Stomach (tissue), 19 donors: ENCODE data around the gene LRRTM3. TPM values are rescaled to one million over a fixed set of nuclear protein-coding genes. Genes with fewer than 3 reads are reported as not detected.

ENCODE experiments used
- DNase-seq, 2 donors: peaks; one replicate each; pipeline versions ENCODE4 v3.0.0 to v3.0.0-alpha.2; 2013 to 2019
- H3K27ac ChIP-seq, 5 donors: fragments of 200-600 bp in 4 of 5; sonication (generic) in 4 of 5; one replicate each; pipeline ENCODE4 v1.5.1; 2013 to 2019; ENCODE audit warnings: mild to moderate bottlenecking in 1 of 5, moderate library complexity in 1 of 5
- H3K27me3 ChIP-seq, 3 donors: fragments of 200-600 bp; sonication (generic); one replicate each; pipeline ENCODE4 v1.5.1; 2017 to 2019; ENCODE audit warnings: mixed run types in 1 of 3
- H3K36me3 ChIP-seq, 4 donors: fragments of 200-600 bp; sonication (generic); 1 replicate in 3 of 4; 2 replicates in 1 of 4; pipeline ENCODE4 v1.5.1; 2016 to 2019
- H3K4me1 ChIP-seq, 4 donors: fragments of 200-600 bp; sonication (generic); one replicate each; pipeline ENCODE4 v1.5.1; 2016 to 2019
- H3K4me3 ChIP-seq, 4 donors: fragments of 200-600 bp; sonication (generic) in 3 of 4; one replicate each; pipeline ENCODE4 v1.5.1; 2016 to 2019; ENCODE audit warnings: mild to moderate bottlenecking in 1 of 4
- H3K9me3 ChIP-seq, 4 donors: fragments of 200-600 bp; sonication (generic); one replicate each; pipeline ENCODE4 v1.5.1; 2016 to 2019
- EP300 ChIP-seq: sonication (generic); formaldehyde crosslinking; IDR thresholded peaks from one replicate; pipeline ENCODE4 v1.6.1; 2017; ENCODE audit warnings: antibody characterized with exemption
- POLR2A ChIP-seq, 4 donors: fragments of 450-650 bp; IDR thresholded peaks; one replicate each; pipeline ENCODE4 v1.6.1; 2016; ENCODE audit warnings: antibody characterized with exemption in 4 of 4, control low read depth in 2 of 4, mild to moderate bottlenecking in 1 of 4, moderate library complexity in 1 of 4
- POLR2AphosphoS5 ChIP-seq, 3 donors: sonication (generic); formaldehyde crosslinking; IDR thresholded peaks; one replicate each; pipeline ENCODE4 v1.6.1; 2016; ENCODE audit warnings: antibody characterized with exemption in 3 of 3
- WGBS, 5 donors: extraction: QIAGEN DNeasy Blood & Tissue Kit in 3 of 5; methylation state at CpG; one replicate each; pipeline versions ENCODE4 v1.1.5 to v1.1.7; 2013 to 2018; 5-methylcytosine and 5-hydroxymethylcytosine counted together
- intact Hi-C: fragments of 100-400 bp; cut with DNase I; formaldehyde crosslinking; loops from one replicate; pipeline ENCODE4 v1.15.1; 2023; ENCODE audit warnings: low total_unique reads
- long read RNA-seq, 10 donors: transcript quantifications; one replicate each; lab custom pipeline, GENCODE V29; 2026
- polyA plus RNA-seq, 3 donors: library from polyadenylated mRNA; stranded (reverse); fragments of 200-250 nt; gene quantifications; one replicate each; pipeline ENCODE4 v1.2.3, GENCODE V29; 2013
- total RNA-seq, 5 donors: library from RNA; depleted of rRNA; stranded (reverse); fragments of >200 nt; gene quantifications; one replicate each; pipeline versions ENCODE4 v1.1.0 to v1.2.3, GENCODE V29; 2014 to 2016
- TF ChIP-seq, protein P1 (sequence below), 7 experiments: fragments of 450-650 bp in 4 of 7; fragments of 200-600 bp in 3 of 7; sonication (generic) in 3 of 7; IDR thresholded peaks; one replicate each; pipeline ENCODE4 v1.5.1; 2016 to 2019; ENCODE audit warnings: antibody characterized with exemption in 7 of 7, control low read depth in 2 of 7, mild to moderate bottlenecking in 1 of 7
- donor health status: healthy with polysubstance abuse.
- donor health status: Bipolar disorder and iron deficiency.
- donor health status: healthy.

The LRRTM3 gene
- under 1 TPM in 1 of 5 donors, not detected in 4; 0.18 TPM for total RNA-seq
- polyA plus RNA-seq, result not detected
- long read RNA-seq, donor 1, result 0 reads
- long read RNA-seq, donor 2, result 0 reads
- long read RNA-seq, donor 3, result 0 reads
- long read RNA-seq, donor 4, result 0 reads
- long read RNA-seq, donor 5, result 0 reads
- long read RNA-seq, donor 6, result 0 reads
- long read RNA-seq, donor 7, result 0 reads
- long read RNA-seq, donor 8, result 0 reads
- long read RNA-seq, donor 9, result 0 reads
- long read RNA-seq, donor 10, full-length matches to known transcripts, result 1 of 1 reads
- long read RNA-seq, donor 10, partial matches to known transcripts, result 0 of 1 reads
- long read RNA-seq, donor 10, other reads (novel, unspliced or antisense), result 0 of 1 reads

DNA sequence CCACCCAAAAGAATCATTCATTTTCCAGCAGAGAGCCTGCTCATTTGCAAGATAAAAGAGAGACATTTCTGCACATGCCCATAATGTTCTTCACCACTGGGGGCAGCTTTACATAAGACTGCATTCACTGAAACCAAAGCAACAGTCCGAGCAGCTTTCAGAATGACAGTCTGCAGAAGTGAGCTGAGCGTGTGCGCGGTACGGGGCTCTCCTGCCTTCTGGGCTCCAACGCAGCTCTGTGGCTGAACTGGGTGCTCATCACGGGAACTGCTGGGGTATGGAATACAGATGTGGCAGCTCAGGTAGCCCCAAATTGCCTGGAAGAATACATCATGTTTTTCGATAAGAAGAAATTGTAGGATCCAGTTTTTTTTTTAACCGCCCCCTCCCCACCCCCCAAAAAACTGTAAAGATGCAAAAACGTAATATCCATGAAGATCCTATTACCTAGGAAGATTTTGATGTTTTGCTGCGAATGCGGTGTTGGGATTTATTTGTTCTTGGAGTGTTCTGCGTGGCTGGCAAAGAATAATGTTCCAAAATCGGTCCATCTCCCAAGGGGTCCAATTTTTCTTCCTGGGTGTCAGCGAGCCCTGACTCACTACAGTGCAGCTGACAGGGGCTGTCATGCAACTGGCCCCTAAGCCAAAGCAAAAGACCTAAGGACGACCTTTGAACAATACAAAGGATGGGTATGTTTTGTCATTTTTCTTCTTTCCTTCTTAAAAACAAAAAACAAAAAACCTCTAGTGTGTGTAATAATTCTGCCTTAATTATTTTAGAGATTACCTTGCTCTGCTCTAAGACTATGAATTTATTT, at the start of gene LRRTM3:
TSS of gene LRRTM3 (plus strand) at position 141 of the 820 bp plus-strand sequence.
- peaks cover 0 to 48% (median 24%) of the 10 kb centered on the region in 3 donors for H3K27me3 ChIP-seq
- peak; percentile 44 to 90 for DNase-seq
- peak within 1 kb of the TSS in 2 of 4 donors; percentile 2 to 10 for H3K4me3 ChIP-seq
- no peaks in the 10 kb centered on the region for H3K36me3 ChIP-seq
- no peak within 1 kb of the TSS for H3K27ac ChIP-seq
- no peaks in the 10 kb centered on the region for H3K9me3 ChIP-seq
- H3K4me1 ChIP-seq, result peaks cover 0 to 32% (median 14%) of the 10 kb centered on the region in 4 donors
- TF ChIP-seq EP300 (no peak), POLR2A (IDR thresholded peaks at IDR 0.05) (no peak), POLR2AphosphoS5 (IDR thresholded peaks at IDR 0.05) (no peak)
- TF ChIP-seq, protein P1, sequence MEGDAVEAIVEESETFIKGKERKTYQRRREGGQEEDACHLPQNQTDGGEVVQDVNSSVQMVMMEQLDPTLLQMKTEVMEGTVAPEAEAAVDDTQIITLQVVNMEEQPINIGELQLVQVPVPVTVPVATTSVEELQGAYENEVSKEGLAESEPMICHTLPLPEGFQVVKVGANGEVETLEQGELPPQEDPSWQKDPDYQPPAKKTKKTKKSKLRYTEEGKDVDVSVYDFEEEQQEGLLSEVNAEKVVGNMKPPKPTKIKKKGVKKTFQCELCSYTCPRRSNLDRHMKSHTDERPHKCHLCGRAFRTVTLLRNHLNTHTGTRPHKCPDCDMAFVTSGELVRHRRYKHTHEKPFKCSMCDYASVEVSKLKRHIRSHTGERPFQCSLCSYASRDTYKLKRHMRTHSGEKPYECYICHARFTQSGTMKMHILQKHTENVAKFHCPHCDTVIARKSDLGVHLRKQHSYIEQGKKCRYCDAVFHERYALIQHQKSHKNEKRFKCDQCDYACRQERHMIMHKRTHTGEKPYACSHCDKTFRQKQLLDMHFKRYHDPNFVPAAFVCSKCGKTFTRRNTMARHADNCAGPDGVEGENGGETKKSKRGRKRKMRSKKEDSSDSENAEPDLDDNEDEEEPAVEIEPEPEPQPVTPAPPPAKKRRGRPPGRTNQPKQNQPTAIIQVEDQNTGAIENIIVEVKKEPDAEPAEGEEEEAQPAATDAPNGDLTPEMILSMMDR (IDR thresholded peaks at IDR 0.05), result peak in 5 of 7 experiments; percentile 45 to 56 (median 53)
- WGBS, 5 donors, result 5 to 10% (median 7%) methylated on average over 16 of the region's 16 CpGs
- intact Hi-C loops, result no loop called here

DNA sequence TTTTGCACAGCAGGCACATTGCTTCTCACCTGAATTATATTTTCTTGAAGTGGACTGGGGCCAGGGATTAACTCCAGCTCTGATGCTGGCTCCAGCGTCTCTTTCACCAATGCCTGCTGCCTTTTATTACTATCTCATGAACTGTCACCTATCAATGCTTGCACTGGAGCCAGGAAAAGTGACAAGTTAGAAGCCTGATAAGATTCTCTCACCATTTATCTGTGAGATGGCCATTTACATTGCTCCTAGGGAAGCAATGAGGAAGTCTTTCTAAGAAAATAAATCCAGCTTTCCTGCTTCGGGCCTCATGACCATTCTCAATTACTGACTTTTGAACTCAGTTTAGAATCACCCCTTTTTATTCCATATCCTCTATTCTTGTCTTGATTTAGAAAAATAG, 48.5 kb upstream of the LRRTM3 start:
- no peak for DNase-seq
- H3K9me3 ChIP-seq, result no peaks in the 10 kb centered on the region
- H3K36me3 ChIP-seq, result no peaks in the 10 kb centered on the region
- intact Hi-C loops, result no loop called here
- WGBS, 5 donors, result 47 to 60% (median 55%) methylated on average over 2 of the region's 2 CpGs
- no peak overlapping the region for H3K4me3 ChIP-seq
- H3K4me1 ChIP-seq, result no peaks in the 10 kb centered on the region
- no peaks in the 10 kb centered on the region for H3K27me3 ChIP-seq
- no peak overlapping the region for H3K27ac ChIP-seq
- no peak for TF ChIP-seq POLR2AphosphoS5 (IDR thresholded peaks at IDR 0.05)
- TF ChIP-seq, protein P1 (IDR thresholded peaks at IDR 0.05), result no peak

DNA sequence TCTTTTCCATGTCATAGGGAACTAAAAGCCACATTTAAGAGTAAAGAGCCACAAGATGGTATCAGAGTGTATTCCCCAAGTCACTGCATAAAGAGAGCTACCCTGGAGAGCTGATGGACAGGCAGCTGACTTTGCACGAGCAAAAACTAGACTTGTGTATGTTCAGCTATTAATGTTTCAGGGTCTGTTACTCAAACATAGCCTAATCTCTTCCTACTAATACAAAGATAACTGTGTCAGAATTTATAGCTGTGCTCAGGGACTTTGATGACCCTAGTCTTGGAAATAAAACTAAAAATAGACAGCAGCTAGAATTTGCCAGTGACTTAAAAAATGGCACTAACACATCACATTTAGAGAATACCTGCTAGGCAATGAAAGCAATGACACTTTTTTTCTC, 45.5 kb upstream of the LRRTM3 start:
- DNase-seq, result no peak
- no peaks in the 10 kb centered on the region for H3K36me3 ChIP-seq
- intact Hi-C loops, result no loop called here
- H3K4me1 ChIP-seq, result no peaks in the 10 kb centered on the region
- WGBS, 5 donors, result 24 to 42% (median 35%) methylated on average over 1 of the region's 1 CpG
- no peak for TF ChIP-seq POLR2AphosphoS5 (IDR thresholded peaks at IDR 0.05)
- TF ChIP-seq, protein P1 (IDR thresholded peaks at IDR 0.05), result no peak
- TF ChIP-seq EP300, result no peak
- no peak for TF ChIP-seq POLR2A (IDR thresholded peaks at IDR 0.05)
- H3K27ac ChIP-seq, result no peak overlapping the region
- no peaks in the 10 kb centered on the region for H3K9me3 ChIP-seq
- H3K27me3 ChIP-seq, result no peaks in the 10 kb centered on the region
- H3K4me3 ChIP-seq, result no peak overlapping the region

DNA sequence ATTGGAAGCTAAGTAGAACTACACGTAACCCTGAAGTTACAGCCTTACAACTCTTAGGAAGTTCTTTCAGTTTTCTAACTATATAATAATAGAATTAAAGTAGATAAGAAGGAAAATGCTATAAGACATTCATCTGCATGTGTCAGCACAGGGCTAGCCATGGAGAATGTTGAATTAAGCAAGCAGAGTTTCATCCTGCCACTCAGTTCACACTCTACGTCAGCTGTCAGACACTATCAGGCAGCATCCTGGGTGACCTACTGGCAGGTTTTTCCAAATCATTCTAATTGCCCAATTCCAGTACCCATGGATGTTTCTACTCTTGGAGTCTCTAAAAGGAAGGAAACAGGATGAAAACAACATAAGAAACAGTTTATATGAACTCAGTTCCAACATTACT, 45.0 kb upstream of the LRRTM3 start:
- no peaks in the 10 kb centered on the region for H3K9me3 ChIP-seq
- intact Hi-C loops, result no loop called here
- DNase-seq, result no peak
- no peak overlapping the region for H3K27ac ChIP-seq
- no peak overlapping the region for H3K4me3 ChIP-seq
- TF ChIP-seq POLR2AphosphoS5 (IDR thresholded peaks at IDR 0.05) (no peak), POLR2A (IDR thresholded peaks at IDR 0.05) (no peak), EP300 (no peak)
- TF ChIP-seq, protein P1 (IDR thresholded peaks at IDR 0.05), result no peak
- no peaks in the 10 kb centered on the region for H3K36me3 ChIP-seq
- no peaks in the 10 kb centered on the region for H3K4me1 ChIP-seq
- no peaks in the 10 kb centered on the region for H3K27me3 ChIP-seq
- WGBS, 5 donors, result 87 to 95% (median 93%) methylated on average over 2 of the region's 2 CpGs
